IPS-NIHi7 (cell line): ENCODE measurements around the gene CWC15.
A peak's percentile ranks its signal among the peaks of the same experiment; 100 is the strongest.
"Not testable (repeated sequence)": the region's sequence is repeated elsewhere in the genome, so short reads cannot be mapped to it uniquely, and the experiment has no call there.

Experiments used
- DNase-seq: peaks from one replicate; pipeline ENCODE4 v3.0.0; 2012; ENCODE audit warnings: mixed read lengths; ENCODE audit errors: extremely low spot score

Gene CWC15

GRCh38 chr11:94954753-94955152 is 18.6 kb downstream of the CWC15 start:
- no peak for DNase-seq

GRCh38 chr11:94948070-94948617 is 25.2 kb downstream of the CWC15 start:
- DNase-seq: no peak

- no peak for DNase-seq
These were observed 26.5 kb downstream of the CWC15 start for GRCh38 chr11:94946812-94947211.

GRCh38 chr11:94941131-94941530 is 32.2 kb downstream of the CWC15 start:
- DNase-seq: no peak

GRCh38 chr11:94939346-94939745 is 34.0 kb downstream of the CWC15 start:
- DNase-seq: no peak

- no peak for DNase-seq
These were observed 35.0 kb downstream of the CWC15 start for GRCh38 chr11:94938095-94939055.

- no peak for DNase-seq
These were observed 38.5 kb downstream of the CWC15 start for GRCh38 chr11:94934846-94935245.

- DNase-seq: peak; percentile 62
These were observed 39.0 kb downstream of the CWC15 start for GRCh38 chr11:94934362-94934761.

GRCh38 chr11:94933223-94934130 is 39.9 kb downstream of the CWC15 start:
- no peak for DNase-seq

GRCh38 chr11:94932503-94932902 is 40.9 kb downstream of the CWC15 start:
- no peak for DNase-seq

GRCh38 chr11:94932072-94932471 is 41.3 kb downstream of the CWC15 start:
- DNase-seq: not testable (repeated sequence)

GRCh38 chr11:94928117-94928990 is 45.0 kb downstream of the CWC15 start:
- no peak for DNase-seq

- DNase-seq: peak; percentile 48
These were observed 46.6 kb downstream of the CWC15 start for GRCh38 chr11:94926698-94927237.

- DNase-seq: no peak
These were observed 47.1 kb downstream of the CWC15 start for GRCh38 chr11:94926271-94926625.

GRCh38 chr11:94925422-94926270 is 47.7 kb downstream of the CWC15 start:
- no peak for DNase-seq

GRCh38 chr11:94924612-94925011 is 48.7 kb downstream of the CWC15 start:
- DNase-seq: no peak

GRCh38 chr11:94924171-94924572 is 49.2 kb downstream of the CWC15 start:
- DNase-seq: no peak

GRCh38 chr11:94923004-94923334 is 50.4 kb downstream of the CWC15 start:
- DNase-seq: no peak

GRCh38 chr11:94922321-94923003 is 50.9 kb downstream of the CWC15 start:
- no peak for DNase-seq

GRCh38 chr11:94920311-94920710 is 53.0 kb downstream of the CWC15 start:
- no peak for DNase-seq
